ENCODE data around the gene PSD2. TPM values are rescaled to one million over a fixed set of nuclear protein-coding genes. Genes with fewer than 3 reads are reported as not detected.

PSD2 gene
- polyA plus RNA-seq, 3 donors = not detected

DNA sequence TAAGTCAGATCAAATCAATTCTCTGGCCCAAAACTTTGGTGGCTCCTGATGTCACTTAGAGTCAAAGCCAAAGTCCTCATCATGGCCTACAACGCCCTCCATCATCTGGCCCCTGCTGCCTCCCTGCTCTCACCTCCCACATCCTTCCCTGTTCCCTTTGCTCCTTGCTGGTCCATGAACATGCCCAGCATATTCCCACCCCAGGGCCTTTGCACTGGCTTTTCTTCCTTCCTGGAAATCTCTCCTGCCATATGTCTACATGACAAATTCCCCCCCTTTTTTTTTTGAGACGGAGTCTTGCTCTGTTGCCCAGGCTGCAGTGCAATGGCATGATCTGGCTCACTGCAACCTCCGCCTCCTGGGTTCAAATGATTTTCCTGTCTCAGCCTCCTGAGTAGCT lies 11.1 kb upstream of the PSD2 start:
- no peaks in the 10 kb centered on the region for H3K36me3 ChIP-seq (replicated peaks in 1 of 2; ENCODE audit: control insufficient read depth in 1 of 2, insufficient read depth in 2 of 2, low read length in 2 of 2)
- H3K9me3 ChIP-seq (replicated peaks in 1 of 2; ENCODE audit: control insufficient read depth in 1 of 2, insufficient read depth in 1 of 2, low read length in 2 of 2) = no peaks in the 10 kb centered on the region
- peaks cover 0 to 12% of the 10 kb centered on the region in 2 donors for H3K4me1 ChIP-seq (ENCODE audit: control insufficient read depth in 1 of 2, insufficient read depth in 2 of 2, low read length in 2 of 2)
- H3K27ac Mint-ChIP-seq = no peak overlapping the region
- no peaks in the 10 kb centered on the region for H4K20me1 ChIP-seq (ENCODE audit: insufficient read depth, low read length)
- no peak for DNase-seq
- H3K4me3 ChIP-seq (replicated peaks in 1 of 3; ENCODE audit: low read depth in 2 of 3, low read length in 3 of 3) = no peak overlapping the region
- peaks cover 7% of the 10 kb centered on the region for H3K4me1 Mint-ChIP-seq
- H3K27me3 Mint-ChIP-seq (ENCODE audit: low read depth in 3 of 3) = peaks cover 23 to 53% (median 41%) of the 10 kb centered on the region in 3 donors
- no peak overlapping the region for H3K4me2 ChIP-seq (replicated peaks; ENCODE audit: extremely low read depth, low read length, poor library complexity, severe bottlenecking)
- no peak overlapping the region for H3K27ac ChIP-seq (ENCODE audit: low read depth in 1 of 2, low read length in 2 of 2)
- H3K79me2 ChIP-seq (ENCODE audit: insufficient read depth, low read length) = no peaks in the 10 kb centered on the region
- H2AFZ ChIP-seq (ENCODE audit: insufficient read depth, low read depth, low read length, poor library complexity, severe bottlenecking) = no peak overlapping the region
- intact Hi-C loops (cut with micrococcal nuclease) = loop anchor here in 1 of 2 donors (10.0 kb wide), 1 partner anchor 370 kb away; no protein-coding TSS in a partner anchor
- TF ChIP-seq CTCF (IDR thresholded peaks at IDR 0.05) = no peak
- H3K4me3 Mint-ChIP-seq = no peak overlapping the region
- peaks cover 0 to 11% of the 10 kb centered on the region in 2 donors for H3K27me3 ChIP-seq (ENCODE audit: control insufficient read depth in 2 of 2, insufficient read depth in 2 of 2, low read length in 2 of 2)
- no peak overlapping the region for H3K9ac ChIP-seq (ENCODE audit: insufficient read depth, low read length, poor library complexity, severe bottlenecking)
- 100% methylated on average over 2 of the region's 3 CpGs for WGBS (ENCODE audit: insufficient coverage)
- H3K9me3 Mint-ChIP-seq = peaks cover 0 to 2% (median 0%) of the 10 kb centered on the region in 7 donors
- H3K36me3 Mint-ChIP-seq = no peaks in the 10 kb centered on the region

DNA sequence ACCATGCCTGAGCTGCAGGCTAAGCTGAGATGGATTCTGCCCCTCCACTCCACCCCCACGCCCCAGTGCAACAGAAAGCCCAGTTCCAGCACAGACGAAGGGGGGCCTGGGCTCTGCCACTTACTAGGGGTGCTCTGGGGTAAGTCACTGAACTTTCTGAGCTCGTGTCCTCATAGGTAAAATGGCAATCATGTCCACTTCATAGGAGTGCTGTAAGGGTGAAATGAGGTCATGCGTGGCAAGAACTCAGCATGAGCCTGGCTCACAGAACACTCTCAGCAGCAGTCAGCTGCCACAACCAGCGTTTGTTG lies 8.4 kb upstream of the PSD2 start:
- no peaks in the 10 kb centered on the region for H3K36me3 ChIP-seq (replicated peaks in 1 of 2; ENCODE audit: control insufficient read depth in 1 of 2, insufficient read depth in 2 of 2, low read length in 2 of 2)
- no peak for DNase-seq
- WGBS (ENCODE audit: insufficient coverage) = 15% methylated on average over 3 of the region's 5 CpGs
- no peaks in the 10 kb centered on the region for H3K9me3 ChIP-seq (replicated peaks in 1 of 2; ENCODE audit: control insufficient read depth in 1 of 2, insufficient read depth in 1 of 2, low read length in 2 of 2)
- Mint-ChIP-seq H3K9me3 (peaks cover 0 to 3% (median 0%) of the 10 kb centered on the region in 7 donors), H3K4me3 (peak overlapping the region; percentile 85 to 92), H3K27ac (no peak overlapping the region), H3K36me3 (no peaks in the 10 kb centered on the region), H3K27me3 (ENCODE audit: low read depth in 3 of 3) (peaks cover 34 to 66% (median 50%) of the 10 kb centered on the region in 3 donors), H3K4me1 (peaks cover 7% of the 10 kb centered on the region)
- H3K9ac ChIP-seq (ENCODE audit: insufficient read depth, low read length, poor library complexity, severe bottlenecking) = peak overlapping the region; percentile 54
- intact Hi-C loops (cut with micrococcal nuclease) = loop anchor here (2.0 to 10.0 kb wide), 3 partner anchors 78 to 368 kb away; no protein-coding TSS in a partner anchor
- peak overlapping the region; percentile 87 for H3K4me2 ChIP-seq (replicated peaks; ENCODE audit: extremely low read depth, low read length, poor library complexity, severe bottlenecking)
- H3K27ac ChIP-seq (ENCODE audit: low read depth in 1 of 2, low read length in 2 of 2) = no peak overlapping the region
- H3K4me1 ChIP-seq (ENCODE audit: control insufficient read depth in 1 of 2, insufficient read depth in 2 of 2, low read length in 2 of 2) = peaks cover 0 to 12% of the 10 kb centered on the region in 2 donors
- H4K20me1 ChIP-seq (ENCODE audit: insufficient read depth, low read length) = no peaks in the 10 kb centered on the region
- peaks cover 0 to 14% of the 10 kb centered on the region in 2 donors for H3K27me3 ChIP-seq (ENCODE audit: control insufficient read depth in 2 of 2, insufficient read depth in 2 of 2, low read length in 2 of 2)
- no peak for TF ChIP-seq CTCF (IDR thresholded peaks at IDR 0.05)
- H3K4me3 ChIP-seq (replicated peaks in 1 of 3; ENCODE audit: low read depth in 2 of 3, low read length in 3 of 3) = peak overlapping the region in 2 of 3 experiments; percentile 55 to 77
- no peaks in the 10 kb centered on the region for H3K79me2 ChIP-seq (ENCODE audit: insufficient read depth, low read length)
- peak overlapping the region; percentile 83 for H2AFZ ChIP-seq (ENCODE audit: insufficient read depth, low read depth, low read length, poor library complexity, severe bottlenecking)
